GM06990 (cell line): ENCODE measurements around the gene PCSK1N.
A peak's percentile ranks its signal among the peaks of the same experiment; 100 is the strongest.

Source experiments
- DNase-seq: peaks from one replicate; pipeline ENCODE4 v3.0.0-alpha.2; 2011; ENCODE audit not compliant: insufficient read length; ENCODE audit errors: extremely low read depth
- H3K27me3 ChIP-seq: replicated peaks from 2 replicates; pipeline ENCODE4 v1.6.0; 2011; ENCODE audit warnings: low read length; ENCODE audit not compliant: control insufficient read depth, insufficient read depth
- H3K36me3 ChIP-seq: 2 replicates; pipeline ENCODE4 v1.5.1; 2011; ENCODE audit warnings: low read length; ENCODE audit not compliant: control insufficient read depth, insufficient read depth
- H3K4me3 ChIP-seq: replicated peaks from 2 replicates; pipeline ENCODE4 v1.5.1; 2011; ENCODE audit warnings: low read depth, mild to moderate bottlenecking, control low read depth, low read length
- TF ChIP-seq, protein P1 (sequence below): IDR thresholded peaks from 2 replicates; pipeline ENCODE4 v1.5.1; 2011; ENCODE audit warnings: low read length, control low read depth, mild to moderate bottlenecking, inconsistent platforms; ENCODE audit not compliant: insufficient read depth, poor library complexity, severe bottlenecking

The PCSK1N gene

GRCh38 chrX:48815266-48815665 is 20.1 kb downstream of the PCSK1N start:
- DNase-seq: no peak
- TF ChIP-seq, protein P1, sequence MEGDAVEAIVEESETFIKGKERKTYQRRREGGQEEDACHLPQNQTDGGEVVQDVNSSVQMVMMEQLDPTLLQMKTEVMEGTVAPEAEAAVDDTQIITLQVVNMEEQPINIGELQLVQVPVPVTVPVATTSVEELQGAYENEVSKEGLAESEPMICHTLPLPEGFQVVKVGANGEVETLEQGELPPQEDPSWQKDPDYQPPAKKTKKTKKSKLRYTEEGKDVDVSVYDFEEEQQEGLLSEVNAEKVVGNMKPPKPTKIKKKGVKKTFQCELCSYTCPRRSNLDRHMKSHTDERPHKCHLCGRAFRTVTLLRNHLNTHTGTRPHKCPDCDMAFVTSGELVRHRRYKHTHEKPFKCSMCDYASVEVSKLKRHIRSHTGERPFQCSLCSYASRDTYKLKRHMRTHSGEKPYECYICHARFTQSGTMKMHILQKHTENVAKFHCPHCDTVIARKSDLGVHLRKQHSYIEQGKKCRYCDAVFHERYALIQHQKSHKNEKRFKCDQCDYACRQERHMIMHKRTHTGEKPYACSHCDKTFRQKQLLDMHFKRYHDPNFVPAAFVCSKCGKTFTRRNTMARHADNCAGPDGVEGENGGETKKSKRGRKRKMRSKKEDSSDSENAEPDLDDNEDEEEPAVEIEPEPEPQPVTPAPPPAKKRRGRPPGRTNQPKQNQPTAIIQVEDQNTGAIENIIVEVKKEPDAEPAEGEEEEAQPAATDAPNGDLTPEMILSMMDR: no peak
- Histone ChIP-seq H3K36me3 (no peaks in the 10 kb centered on the region; the same call in 1 of the 2 replicates), H3K27me3 (no peaks in the 10 kb centered on the region), H3K4me3 (no peak overlapping the region)

GRCh38 chrX:48814722-48815121 is 20.7 kb downstream of the PCSK1N start:
- no peak for DNase-seq
- no peak overlapping the region for H3K4me3 ChIP-seq
- H3K36me3 ChIP-seq: no peaks in the 10 kb centered on the region; the same call in 1 of the 2 replicates
- no peaks in the 10 kb centered on the region for H3K27me3 ChIP-seq
- TF ChIP-seq, protein P1: no peak

DNA sequence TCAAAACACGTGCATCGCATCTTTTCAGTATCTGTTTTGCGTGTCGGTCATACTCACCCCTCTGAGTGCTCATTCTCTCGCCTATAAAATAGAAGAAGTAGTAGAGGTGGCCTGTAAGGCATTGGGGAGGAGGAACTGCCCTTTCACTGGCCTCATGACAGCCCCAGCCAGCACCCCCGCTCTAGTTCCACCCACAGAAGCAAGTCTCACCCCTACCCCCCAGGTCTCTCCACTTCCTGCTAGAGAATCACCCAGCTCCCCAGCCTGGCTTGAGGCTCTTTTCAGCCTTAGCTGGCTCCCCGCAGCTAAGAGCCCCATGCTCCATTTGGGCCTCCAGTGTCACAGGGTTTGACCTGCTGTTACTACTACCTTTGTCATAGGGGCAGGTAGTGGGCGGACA is 21.8 kb downstream of the PCSK1N start:
- TF ChIP-seq, protein P1: no peak
- H3K4me3 ChIP-seq: no peak overlapping the region

GRCh38 chrX:48806081-48806480 is 29.3 kb downstream of the PCSK1N start:
- no peak for DNase-seq
- Histone ChIP-seq H3K4me3 (no peak overlapping the region), H3K27me3 (no peaks in the 10 kb centered on the region), H3K36me3 (peaks cover 3% of the 10 kb centered on the region; the same call in 1 of the 2 replicates)
- TF ChIP-seq, protein P1: no peak

More for the DNA sequence above, 21.8 kb downstream of the PCSK1N start:
- Histone ChIP-seq H3K27me3 (no peaks in the 10 kb centered on the region), H3K36me3 (no peaks in the 10 kb centered on the region; the same call in 1 of the 2 replicates)
- DNase-seq: no peak

GRCh38 chrX:48802905-48803200 is 32.6 kb downstream of the PCSK1N start:
- Histone ChIP-seq H3K36me3 (no peaks in the 10 kb centered on the region; the same call in 1 of the 2 replicates), H3K4me3 (peak overlapping the region; percentile 63), H3K27me3 (no peaks in the 10 kb centered on the region)
- no peak for DNase-seq
- TF ChIP-seq, protein P1: no peak

GRCh38 chrX:48802089-48802904 is 33.1 kb downstream of the PCSK1N start:
- Histone ChIP-seq H3K27me3 (no peaks in the 10 kb centered on the region), H3K4me3 (peak overlapping the region; percentile 63), H3K36me3 (no peaks in the 10 kb centered on the region; the same call in 1 of the 2 replicates)
- peak; percentile 84 for DNase-seq
- TF ChIP-seq, protein P1: no peak
